ENCODE data around the gene LRRC59. TPM values are rescaled to one million over a fixed set of nuclear protein-coding genes. Genes with fewer than 3 reads are reported as not detected.

LRRC59 gene
- total RNA-seq, 4 donors from 2014 or later: 34.4 to 76.6 (median 50.3) TPM

GRCh38 chr17:50346313-50347116 is 50.8 kb downstream of the LRRC59 start:
- Histone ChIP-seq H3K4me1 (peaks cover 0 to 37% (median 22%) of the 10 kb centered on the region in 3 donors), H3K4me3 (peak overlapping the region; percentile 88 to 90), H3K27ac (peak overlapping the region in 3 of 4 donors; percentile 74 to 84 (median 83)), H3K27me3 (no peaks in the 10 kb centered on the region), H3K36me3 (no peaks in the 10 kb centered on the region), H3K9me3 (no peaks in the 10 kb centered on the region)
- TF ChIP-seq EP300 (IDR thresholded peaks at IDR 0.05) (no peak), CTCF (IDR thresholded peaks at IDR 0.05) (no peak), POLR2A (IDR thresholded peaks at IDR 0.05) (no peak), POLR2AphosphoS5 (IDR thresholded peaks at IDR 0.05) (no peak)
- ATAC-seq: peak; percentile 56
- WGBS, 2 donors (ENCODE audit: low coverage in 1 of 2): 0% methylated on average over 8 to 13 of the region's 57 CpGs

- ATAC-seq: peak; percentile 94
Measured at GRCh38 chr17:50345432-50346312, 51.7 kb downstream of the LRRC59 start, which contains the start of gene XYLT2. Gene XYLT2, plus strand, starts transcription at chr17:50346126. Its CDS starts 15 bp downstream, at chr17:50346141.

GRCh38 chr17:50344731-50345365 is 52.5 kb downstream of the LRRC59 start:
- Histone ChIP-seq H3K27me3 (no peaks in the 10 kb centered on the region), H3K4me3 (peak overlapping the region in 1 of 2 donors; percentile 90), H3K27ac (no peak overlapping the region), H3K4me1 (peaks cover 0 to 35% (median 22%) of the 10 kb centered on the region in 3 donors), H3K9me3 (no peaks in the 10 kb centered on the region), H3K36me3 (no peaks in the 10 kb centered on the region)
- no peak for TF ChIP-seq CTCF (IDR thresholded peaks at IDR 0.05)
- TF ChIP-seq POLR2A (IDR thresholded peaks at IDR 0.05): no peak
- no peak for ATAC-seq
- 43 to 53% methylated on average over 1 to 5 of the region's 13 CpGs for WGBS, 2 donors (ENCODE audit: low coverage in 1 of 2)

More at GRCh38 chr17:50345432-50346312, 51.7 kb downstream of the LRRC59 start, which contains the start of gene XYLT2:
- WGBS, 2 donors (ENCODE audit: low coverage in 1 of 2): 12% methylated on average over 9 of the region's 87 CpGs; no CpG with 5 or more reads in 1 of the 2 donors
- Histone ChIP-seq H3K36me3 (no peaks in the 10 kb centered on the region), H3K4me3 (peak within 1 kb of the TSS; percentile 88 to 90), H3K27me3 (no peaks in the 10 kb centered on the region), H3K9me3 (no peaks in the 10 kb centered on the region), H3K27ac (peak within 1 kb of the TSS in 3 of 4 donors; percentile 74 to 84 (median 83)), H3K4me1 (peaks cover 0 to 35% (median 22%) of the 10 kb centered on the region in 3 donors)
- TF ChIP-seq POLR2A (IDR thresholded peaks at IDR 0.05): peak; percentile 36 to 47
- no peak for TF ChIP-seq CTCF (IDR thresholded peaks at IDR 0.05)
- no peak for TF ChIP-seq EP300 (IDR thresholded peaks at IDR 0.05)
- TF ChIP-seq POLR2AphosphoS5 (IDR thresholded peaks at IDR 0.05): peak; percentile 7

- Histone ChIP-seq H3K4me3 (no peak overlapping the region), H3K27me3 (no peaks in the 10 kb centered on the region), H3K9me3 (peaks cover 0 to 11% (median 0%) of the 10 kb centered on the region in 3 donors), H3K4me1 (no peaks in the 10 kb centered on the region), H3K27ac (no peak overlapping the region), H3K36me3 (no peaks in the 10 kb centered on the region)
- no peak for TF ChIP-seq POLR2A (IDR thresholded peaks at IDR 0.05)
- TF ChIP-seq POLR2AphosphoS5 (IDR thresholded peaks at IDR 0.05): no peak
- TF ChIP-seq EP300 (IDR thresholded peaks at IDR 0.05): no peak
- TF ChIP-seq CTCF (IDR thresholded peaks at IDR 0.05): no peak
- ATAC-seq: no peak
Measured at GRCh38 chr17:50339381-50339780, 57.9 kb downstream of the LRRC59 start.
